GM23248 (cell line): Measurements from ENCODE around the gene AICDA. TPM values are rescaled to one million over a fixed set of nuclear protein-coding genes. Genes with fewer than 3 reads are reported as not detected.
A peak's percentile ranks its signal among the peaks of the same experiment; 100 is the strongest.

Experiments
- DNase-seq: peaks from one replicate; pipeline ENCODE4 v3.0.0-alpha.2; 2015
- H2AFZ ChIP-seq: fragments of 200-600 bp; sonication (generic); 2 replicates; pipeline ENCODE4 v1.6.1; 2016; ENCODE audit warnings: antibody characterized with exemption
- H3F3A ChIP-seq: fragments of 200-600 bp; sonication (generic); 2 replicates; pipeline ENCODE4 v1.6.1; 2016; ENCODE audit warnings: mild to moderate bottlenecking, antibody characterized with exemption, mixed run types; ENCODE audit not compliant: insufficient read depth
- H3K27ac ChIP-seq: fragments of 200-600 bp; sonication (generic); 2 replicates; pipeline ENCODE4 v1.5.1; 2016; ENCODE audit warnings: mild to moderate bottlenecking
- H3K27me3 ChIP-seq: fragments of 200-600 bp; sonication (generic); replicated peaks from 2 replicates; pipeline ENCODE4 v1.6.1; 2016; ENCODE audit warnings: mild to moderate bottlenecking; ENCODE audit not compliant: insufficient read depth
- H3K36me3 ChIP-seq: fragments of 200-600 bp; sonication (generic); 2 replicates; pipeline ENCODE4 v1.6.1; 2016; ENCODE audit warnings: low read depth, mild to moderate bottlenecking
- H3K4me1 ChIP-seq: fragments of 200-600 bp; sonication (generic); 2 replicates; pipeline ENCODE4 v1.6.1; 2016; ENCODE audit warnings: mild to moderate bottlenecking; ENCODE audit not compliant: insufficient read depth
- H3K4me2 ChIP-seq: fragments of 200-600 bp; sonication (generic); one replicate; pipeline ENCODE4 v1.6.1; 2016; ENCODE audit warnings: mild to moderate bottlenecking; ENCODE audit not compliant: unreplicated experiment
- H3K4me3 ChIP-seq: fragments of 200-600 bp; sonication (generic); 2 replicates; pipeline ENCODE4 v1.5.1; 2016; ENCODE audit warnings: mild to moderate bottlenecking
- H3K79me2 ChIP-seq: fragments of 200-600 bp; sonication (generic); 2 replicates; pipeline ENCODE4 v1.6.1; 2016; ENCODE audit warnings: mild to moderate bottlenecking; ENCODE audit not compliant: insufficient read depth
- H3K9ac ChIP-seq: fragments of 200-600 bp; sonication (generic); 2 replicates; pipeline ENCODE4 v1.6.1; 2016; ENCODE audit warnings: mild to moderate bottlenecking
- H3K9me2 ChIP-seq: fragments of 200-600 bp; sonication (generic); 2 replicates; pipeline ENCODE4 v1.6.1; 2016; ENCODE audit warnings: mixed run types, mild to moderate bottlenecking, moderate library complexity; ENCODE audit not compliant: insufficient read depth
- H3K9me3 ChIP-seq: fragments of 200-600 bp; sonication (generic); one replicate; pipeline ENCODE4 v1.6.1; 2017; ENCODE audit warnings: low read depth
- H4K20me1 ChIP-seq: fragments of 200-600 bp; sonication (generic); 2 replicates; pipeline ENCODE4 v1.6.0; 2016; ENCODE audit not compliant: insufficient read depth
- EZH2 ChIP-seq: fragments of 200-600 bp; sonication (generic); IDR thresholded peaks from 2 replicates; pipeline ENCODE4 v1.6.1; 2018; ENCODE audit warnings: antibody characterized with exemption, mild to moderate bottlenecking; ENCODE audit not compliant: insufficient read depth, poor library complexity, severe bottlenecking
- EZH2phosphoT487 ChIP-seq: fragments of 200-600 bp; sonication (generic); IDR thresholded peaks from 2 replicates; pipeline ENCODE4 v1.6.1; 2018; ENCODE audit warnings: antibody characterized with exemption, moderate library complexity, mild to moderate bottlenecking, low read depth; ENCODE audit not compliant: insufficient read depth
- WGBS, 2 experiments: methylation state at CpG; one replicate each; pipeline ENCODE4 v1.1.6; 2015 to 2017; ENCODE audit warnings: low lambda C conversion rate in 2 of 2, low coverage in 1 of 2; ENCODE audit errors: missing lambda C conversion rate in 2 of 2; 5-methylcytosine and 5-hydroxymethylcytosine counted together
- in situ Hi-C: fragments of 300-500 bp; cut with MboI; formaldehyde crosslinking; loops from 2 replicates; pipeline ENCODE4 v1.15.0; 2020
- polyA plus RNA-seq: library from polyadenylated mRNA; unstranded; fragments of >200 nt; fragmentation: Nextera tagmentation; extraction: Ambion mirVana; gene quantifications from 2 replicates; pipeline ENCODE4 v1.2.1, GENCODE V29; 2016
- total RNA-seq: library from RNA; depleted of rRNA; stranded (reverse); fragments of >200 nt; shearing (Covaris generic); gene quantifications from 2 replicates; pipeline ENCODE4 v1.2.3, GENCODE V29; 2014; rRNA removed

AICDA gene
- total RNA-seq (not detected in 2 replicates), polyA plus RNA-seq (not detected in 2 replicates)

DNA sequence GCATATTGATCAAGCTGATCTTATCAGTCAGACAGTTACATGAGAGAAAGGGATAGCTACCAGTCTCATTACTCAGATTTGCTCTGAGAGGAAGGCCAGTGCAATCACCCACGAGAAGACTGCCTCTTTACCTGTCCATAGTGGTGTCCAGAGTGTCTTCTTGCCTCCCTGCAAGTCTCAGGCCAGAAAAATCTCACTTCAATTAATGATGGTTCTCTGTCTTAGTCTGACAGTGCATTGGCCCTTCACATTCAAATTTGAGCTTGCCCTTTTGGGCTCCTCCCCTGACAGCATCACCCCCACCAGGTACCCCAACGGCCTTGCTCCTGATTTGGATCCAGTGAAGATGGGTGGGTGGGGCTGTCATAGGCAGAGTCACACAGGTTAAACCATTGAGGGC lies at the start of gene AICDA:
TSS of gene AICDA (minus strand) at position 231 of the 400 bp plus-strand sequence. CDS start at position 139, 92 bp downstream.
- Histone ChIP-seq H3K4me3 (no peak within 1 kb of the TSS), H3K9me3 (no peaks in the 10 kb centered on the region), H4K20me1 (no peaks in the 10 kb centered on the region), H3K36me3 (no peaks in the 10 kb centered on the region), H3K79me2 (no peaks in the 10 kb centered on the region), H3F3A (no peaks in the 10 kb centered on the region), H3K27me3 (no peaks in the 10 kb centered on the region), H3K9ac (no peak within 1 kb of the TSS), H3K27ac (no peak within 1 kb of the TSS), H3K9me2 (no peaks in the 10 kb centered on the region), H3K4me1 (no peaks in the 10 kb centered on the region), H2AFZ (no peak within 1 kb of the TSS), H3K4me2 (no peak within 1 kb of the TSS)
- in situ Hi-C loops = no loop called here
- no peak for DNase-seq
- no peak for TF ChIP-seq EZH2
- TF ChIP-seq EZH2phosphoT487 = no peak
- WGBS, 2 experiments = 48 to 54% methylated on average over 2 of the region's 2 CpGs

DNA sequence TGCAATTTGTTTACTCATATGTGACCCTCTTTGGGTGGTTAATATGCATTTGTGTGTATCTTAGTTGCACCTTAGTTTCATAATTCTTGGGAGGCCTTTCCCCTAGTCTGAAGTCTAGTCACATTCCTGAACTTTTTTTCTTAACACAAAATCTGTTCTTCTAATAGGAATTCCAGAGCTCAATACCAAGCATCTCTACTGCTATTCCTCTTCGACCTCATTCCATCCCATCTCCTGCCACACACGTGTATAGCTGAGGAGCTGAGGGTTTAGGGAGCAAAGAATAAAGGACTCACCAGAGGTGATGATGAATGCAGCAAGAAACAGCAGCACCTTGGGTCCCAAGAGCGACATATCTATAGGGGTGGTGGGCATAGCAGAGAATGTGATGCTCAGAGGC lies 49.1 kb upstream of the AICDA start:
- Histone ChIP-seq H3K9me3 (no peaks in the 10 kb centered on the region), H3K27ac (peak overlapping the region; percentile 87), H3K79me2 (peaks cover 27% of the 10 kb centered on the region), H4K20me1 (no peaks in the 10 kb centered on the region), H3K9me2 (no peaks in the 10 kb centered on the region), H3K4me2 (peak overlapping the region; percentile 96), H3K36me3 (0 out of 2 replicates have a peak, but pooled peaks cover 4% of the 10 kb centered on the region), H3K4me1 (peaks cover 66% of the 10 kb centered on the region), H3K4me3 (peak overlapping the region; percentile 92), H3F3A (peaks cover 54% of the 10 kb centered on the region), H2AFZ (peak overlapping the region; percentile 85), H3K9ac (peak overlapping the region; percentile 83), H3K27me3 (no peaks in the 10 kb centered on the region)
- WGBS, 2 experiments = 47 to 59% methylated on average over 3 of the region's 3 CpGs
- no peak for DNase-seq
- no peak for TF ChIP-seq EZH2
- TF ChIP-seq EZH2phosphoT487 = no peak
- in situ Hi-C loops = no loop called here

DNA sequence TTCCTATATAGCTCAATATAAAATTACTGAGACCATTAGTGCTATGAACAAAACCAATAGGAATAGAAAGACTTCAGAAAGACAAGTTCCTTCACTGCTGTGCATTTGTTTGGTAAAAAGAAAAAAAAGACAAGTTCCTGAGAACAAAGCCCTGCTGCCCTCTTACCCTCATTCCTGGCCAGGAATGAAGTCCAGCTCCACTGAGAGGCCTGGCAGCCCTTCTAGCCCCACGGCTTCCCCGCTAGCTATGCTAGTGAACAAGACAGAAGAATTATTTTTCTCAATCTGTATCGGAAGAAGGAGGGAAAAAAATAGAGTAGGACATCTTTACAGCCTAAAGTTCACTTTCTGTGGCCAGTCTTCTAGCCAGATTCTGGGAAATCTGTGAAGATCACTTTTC lies 48.4 kb upstream of the AICDA start:
- Histone ChIP-seq H3K27ac (no peak overlapping the region), H3K36me3 (0 out of 2 replicates have a peak, but pooled peaks cover 4% of the 10 kb centered on the region), H3K4me1 (peaks cover 66% of the 10 kb centered on the region), H3K4me3 (peak overlapping the region; percentile 92), H3F3A (peaks cover 54% of the 10 kb centered on the region), H2AFZ (peak overlapping the region; percentile 29; the same call in 1 of the 2 replicates), H3K9ac (peak overlapping the region; percentile 83), H3K27me3 (no peaks in the 10 kb centered on the region), H3K9me3 (no peaks in the 10 kb centered on the region), H3K9me2 (no peaks in the 10 kb centered on the region), H3K4me2 (peak overlapping the region; percentile 96), H3K79me2 (peaks cover 27% of the 10 kb centered on the region), H4K20me1 (no peaks in the 10 kb centered on the region)
- TF ChIP-seq EZH2phosphoT487 (no peak), EZH2 (no peak)
- 41% methylated on average over 3 of the region's 3 CpGs for WGBS, 2 experiments
- peak; percentile 32 for DNase-seq
- in situ Hi-C loops = no loop called here

DNA sequence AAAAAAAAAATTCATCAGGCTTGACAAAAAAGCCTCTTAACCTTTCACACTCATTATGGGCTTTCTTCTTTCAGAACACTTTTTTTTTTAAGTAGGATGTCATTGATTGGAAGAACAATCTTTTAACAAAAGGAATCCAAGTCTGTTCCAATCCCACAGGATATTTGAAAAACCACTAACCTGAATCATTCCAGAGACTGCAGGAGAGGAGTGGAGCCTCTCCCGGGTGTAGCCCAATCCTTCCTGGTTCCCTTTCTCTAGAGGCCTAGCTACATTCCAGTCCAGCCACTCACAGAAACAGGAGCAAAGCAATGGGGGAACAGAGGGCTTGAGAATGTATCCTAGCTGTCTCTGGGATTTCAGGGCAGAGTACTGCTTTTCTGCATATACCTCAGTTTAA lies 45.7 kb upstream of the AICDA start:
- Histone ChIP-seq H3K36me3 (peaks cover 17% of the 10 kb centered on the region), H3K27me3 (no peaks in the 10 kb centered on the region), H3K4me3 (0 out of 2 replicates have a peak overlapping the region, but pooled peaks have one; percentile 4), H3K27ac (peak overlapping the region; percentile 68), H3K9ac (peak overlapping the region; percentile 37), H4K20me1 (no peaks in the 10 kb centered on the region), H3K9me3 (no peaks in the 10 kb centered on the region), H3K4me2 (peak overlapping the region; percentile 71), H3F3A (peaks cover 42% of the 10 kb centered on the region), H3K9me2 (no peaks in the 10 kb centered on the region), H2AFZ (0 out of 2 replicates have a peak overlapping the region, but pooled peaks have one; percentile 16), H3K79me2 (peaks cover 27% of the 10 kb centered on the region), H3K4me1 (peaks cover 46% of the 10 kb centered on the region)
- in situ Hi-C loops = no loop called here
- TF ChIP-seq EZH2phosphoT487 (no peak), EZH2 (no peak)
- peak; percentile 88 for DNase-seq
- 0% methylated on average over 1 of the region's 1 CpG for WGBS, 2 experiments
